NCI-H2196 (cell line): ENCODE measurements around the gene ROMO1.

Source experiments
- DNase-seq: peaks from one replicate; lab custom pipeline; 2025; ENCODE audit not compliant: unreplicated experiment; lab: John Stamatoyannopoulos, UW

ROMO1 gene

GRCh38 chr20:35699127-35699956 lies at the start of gene ROMO1, which contains the start of gene NFS1:
ROMO1 (plus strand) TSS chr20:35699405; CDS start chr20:35699633, 228 bp downstream.
NFS1 (minus strand) TSS chr20:35699352; CDS start chr20:35699288, 64 bp downstream.
- peak; percentile 94 for DNase-seq

- DNase-seq: no peak
Measured at GRCh38 chr20:35650632-35651031, 48.6 kb upstream of the ROMO1 start.

GRCh38 chr20:35651958-35652357 lies 47.2 kb upstream of the ROMO1 start:
- DNase-seq: no peak

GRCh38 chr20:35652641-35653429 lies 46.4 kb upstream of the ROMO1 start:
- no peak for DNase-seq

- DNase-seq: no peak
Measured at GRCh38 chr20:35653430-35653734, 45.8 kb upstream of the ROMO1 start.

- no peak for DNase-seq
Measured at GRCh38 chr20:35653893-35654292, 45.3 kb upstream of the ROMO1 start.

GRCh38 chr20:35654415-35654814 lies 44.8 kb upstream of the ROMO1 start:
- no peak for DNase-seq

GRCh38 chr20:35657271-35657670 lies 41.9 kb upstream of the ROMO1 start:
- no peak for DNase-seq

- no peak for DNase-seq
Measured at GRCh38 chr20:35660122-35660937, 38.9 kb upstream of the ROMO1 start.

- no peak for DNase-seq
Measured at GRCh38 chr20:35661053-35661452, 38.2 kb upstream of the ROMO1 start.

GRCh38 chr20:35661908-35662307 lies 37.3 kb upstream of the ROMO1 start:
- DNase-seq: no peak

- no peak for DNase-seq
Measured at GRCh38 chr20:35662551-35662950, 36.7 kb upstream of the ROMO1 start.

- peak; percentile 32 for DNase-seq
Measured at GRCh38 chr20:35663516-35664465, 35.4 kb upstream of the ROMO1 start.

- DNase-seq: peak; percentile 98
Measured at GRCh38 chr20:35664466-35665206, 34.6 kb upstream of the ROMO1 start, which contains the start of the genes CPNE1 and RBM12. CPNE1 (minus strand) TSS chr20:35664900; CDS start chr20:35632923, 31,977 bp downstream. RBM12 (minus strand) TSS chr20:35664900; CDS start chr20:35655322, 9,578 bp downstream.

- no peak for DNase-seq
Measured at GRCh38 chr20:35665949-35666288, 33.3 kb upstream of the ROMO1 start.

- DNase-seq: no peak
Measured at GRCh38 chr20:35669221-35669620, 30.0 kb upstream of the ROMO1 start.

- no peak for DNase-seq
Measured at GRCh38 chr20:35669681-35670080, 29.5 kb upstream of the ROMO1 start.

GRCh38 chr20:35673884-35674283 lies 25.3 kb upstream of the ROMO1 start:
- DNase-seq: no peak

- DNase-seq: no peak
Measured at GRCh38 chr20:35674921-35675320, 24.3 kb upstream of the ROMO1 start.
